Limb (tissue), 2 donors: ENCODE results near the gene CDK5R1.

Source experiments
- DNase-seq, 2 donors: peaks; one replicate each; pipeline ENCODE4 v3.0.0-alpha.2; 2016; ENCODE audit errors: extremely low spot score in 2 of 2

Gene CDK5R1

DNA sequence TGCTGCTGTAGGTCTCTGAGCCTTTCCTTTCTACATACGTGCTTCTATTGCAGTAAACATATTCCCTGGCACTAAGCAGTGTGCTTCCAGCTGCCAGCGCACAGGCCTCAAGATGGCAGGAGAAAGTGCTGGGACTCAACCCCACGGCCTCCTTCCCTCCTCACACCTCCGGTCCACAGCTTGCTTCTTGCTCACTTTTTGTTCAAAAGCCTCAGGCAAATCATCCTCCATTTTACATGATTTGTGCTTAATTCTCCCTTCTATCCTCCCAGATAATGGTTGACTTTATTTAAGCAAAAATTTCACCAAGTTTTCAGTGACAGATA is 5.4 kb downstream of the CDK5R1 start:
- DNase-seq = no peak

GRCh38 chr17:32492648-32493289 is 6.0 kb downstream of the CDK5R1 start:
- DNase-seq = no peak

DNA sequence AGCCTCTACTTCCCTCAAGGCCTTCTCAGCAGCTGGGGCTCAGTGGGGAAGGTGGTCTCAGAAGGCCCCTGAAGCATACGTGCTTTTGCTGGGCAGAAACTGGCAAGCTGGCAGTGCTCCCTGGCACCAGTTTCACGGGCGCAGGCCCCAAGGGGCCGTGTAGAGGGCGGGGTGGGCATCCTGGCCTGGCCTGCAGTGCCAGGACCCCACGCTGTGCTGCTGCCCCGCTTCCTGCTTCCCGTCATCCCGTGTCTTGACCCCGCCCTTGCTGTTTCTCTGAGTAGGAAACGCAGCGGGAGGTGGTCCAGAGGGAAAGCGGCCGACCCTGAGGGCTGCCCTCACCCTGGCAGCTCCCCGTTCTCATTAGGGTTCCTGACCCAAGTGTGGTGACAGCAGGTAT is 6.8 kb downstream of the CDK5R1 start:
- no peak for DNase-seq

DNA sequence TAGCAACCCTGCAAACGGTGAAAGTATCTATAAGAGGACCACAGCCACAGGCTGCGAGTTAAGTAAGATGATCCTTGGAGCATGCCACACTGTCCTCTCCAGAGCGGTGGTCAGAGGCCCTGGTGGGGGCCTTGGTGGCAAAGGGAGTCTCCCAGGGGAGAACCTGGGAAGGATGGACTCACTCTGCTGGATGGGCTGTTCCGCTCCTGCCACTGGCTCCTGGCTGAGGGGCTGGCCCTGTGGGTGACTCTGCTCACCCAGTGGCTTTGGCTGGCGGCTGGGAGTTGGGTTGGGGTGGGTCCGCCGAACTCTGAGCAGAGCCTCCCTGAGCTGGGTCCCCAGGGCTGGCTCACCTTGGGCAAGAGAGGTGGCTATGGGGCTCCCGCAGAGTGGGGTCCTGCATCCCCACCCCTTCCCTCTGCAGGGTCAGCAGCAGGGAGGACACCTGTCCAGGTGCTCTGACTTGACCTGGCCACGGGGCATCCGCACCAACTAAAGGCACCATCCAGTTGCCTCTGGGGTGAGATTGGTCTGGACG is 7.3 kb downstream of the CDK5R1 start:
- no peak for DNase-seq

- DNase-seq = no peak
Observed at GRCh38 chr17:32494621-32495358, 8.0 kb downstream of the CDK5R1 start.

DNA sequence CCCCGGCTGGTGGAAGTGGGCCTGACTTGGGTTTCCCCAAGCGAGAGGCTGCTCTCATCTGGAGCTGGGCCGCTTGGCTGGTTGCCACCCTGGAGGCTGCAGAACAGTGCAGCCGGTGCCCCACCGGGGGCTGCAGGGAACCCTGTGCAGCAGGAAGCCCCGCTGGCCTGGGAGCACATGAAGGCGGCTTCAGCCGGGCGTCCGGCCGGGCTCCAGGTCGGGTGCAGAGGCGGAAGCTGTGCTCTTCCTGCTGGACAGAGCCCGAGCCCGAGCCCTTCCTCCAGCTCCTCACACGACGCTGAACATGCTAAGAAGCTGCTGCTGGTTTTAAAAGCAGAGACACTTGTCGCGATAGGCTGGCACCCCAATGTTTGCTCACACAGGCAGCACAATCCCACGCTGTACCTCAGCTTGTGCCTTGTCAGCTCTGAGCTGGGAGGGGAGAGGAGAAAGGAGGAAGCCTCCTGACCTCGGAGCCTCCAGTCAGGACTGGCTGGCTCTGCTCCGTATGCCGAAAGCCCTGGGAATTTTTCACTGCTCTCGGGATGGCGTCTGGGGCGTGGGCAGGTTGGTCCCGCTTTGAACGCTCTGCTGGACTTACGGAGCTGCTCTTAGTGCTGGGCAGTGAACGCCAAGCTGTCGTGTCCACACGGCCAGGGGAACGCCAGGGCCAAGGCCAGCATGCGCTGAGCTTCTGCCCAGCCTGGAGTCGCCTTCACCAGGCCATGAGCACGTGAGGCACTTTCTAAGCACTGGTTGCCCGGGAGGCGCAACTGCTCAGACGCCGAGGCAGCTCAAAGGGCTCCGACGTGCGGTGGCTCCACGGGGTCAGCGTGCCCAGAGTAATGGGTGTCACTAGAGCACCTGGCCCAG is 8.8 kb downstream of the CDK5R1 start:
- peak in 1 of 2 donors; percentile 65 for DNase-seq

GRCh38 chr17:32496395-32497073 is 9.7 kb downstream of the CDK5R1 start:
- no peak for DNase-seq

DNA sequence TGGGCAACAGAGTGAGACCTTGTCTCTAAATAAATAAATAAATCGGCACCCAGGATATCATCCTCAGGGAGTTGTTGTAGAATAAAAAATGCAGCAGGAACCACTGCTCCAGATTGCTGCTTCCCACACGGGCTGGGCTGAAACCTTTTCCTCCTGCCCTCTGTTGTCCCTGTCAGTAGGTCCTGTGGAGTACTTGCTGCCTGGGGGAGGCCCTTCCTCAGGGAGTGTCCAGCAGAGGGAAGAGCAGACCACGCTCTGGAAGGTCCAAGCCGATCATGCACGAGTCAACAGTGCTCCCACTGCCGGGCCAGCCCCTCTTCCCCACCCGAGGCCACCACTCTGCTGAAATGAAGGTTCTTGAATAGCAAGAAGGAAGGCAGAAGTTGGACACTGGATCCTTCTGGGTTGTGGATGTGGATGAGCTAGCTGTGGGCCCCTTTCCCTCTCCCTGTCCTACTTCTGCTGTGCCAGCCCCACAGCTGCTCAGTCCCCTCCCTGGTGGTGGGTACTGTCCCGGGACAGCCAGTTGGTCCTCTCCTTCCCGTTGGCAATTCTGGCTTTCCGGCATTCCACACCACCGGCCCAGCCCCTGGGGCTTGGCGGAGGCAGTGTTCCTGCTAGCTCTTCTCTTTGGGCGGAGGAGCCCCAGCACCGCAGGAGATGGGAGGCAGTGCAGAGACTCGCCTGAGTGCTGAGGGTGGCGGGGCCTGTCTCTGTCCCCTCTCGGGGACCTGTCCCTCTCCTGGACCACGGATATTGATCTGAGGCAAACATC is 10.8 kb downstream of the CDK5R1 start:
- no peak for DNase-seq

DNA sequence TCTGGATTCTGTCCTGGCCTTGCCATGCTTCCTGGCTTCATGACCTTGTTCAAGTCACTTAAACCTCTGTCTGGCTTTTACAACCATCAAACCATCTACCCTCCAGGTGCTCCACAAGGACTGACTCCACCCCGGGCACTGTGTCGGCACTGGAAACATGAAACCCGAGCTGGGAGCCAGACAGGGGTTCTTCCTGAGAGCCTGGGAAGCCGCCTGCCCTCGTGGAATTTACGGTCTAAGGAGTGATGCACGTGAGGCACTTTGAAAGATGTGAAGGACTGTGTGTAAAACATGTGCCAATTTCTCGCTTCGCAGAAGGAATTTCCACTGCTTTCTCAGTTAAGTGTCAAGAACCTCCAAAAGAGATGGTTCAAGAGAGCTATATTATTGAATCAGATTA is 11.6 kb downstream of the CDK5R1 start:
- no peak for DNase-seq

- DNase-seq = no peak
Observed at GRCh38 chr17:32502013-32502412, 15.2 kb downstream of the CDK5R1 start.

DNA sequence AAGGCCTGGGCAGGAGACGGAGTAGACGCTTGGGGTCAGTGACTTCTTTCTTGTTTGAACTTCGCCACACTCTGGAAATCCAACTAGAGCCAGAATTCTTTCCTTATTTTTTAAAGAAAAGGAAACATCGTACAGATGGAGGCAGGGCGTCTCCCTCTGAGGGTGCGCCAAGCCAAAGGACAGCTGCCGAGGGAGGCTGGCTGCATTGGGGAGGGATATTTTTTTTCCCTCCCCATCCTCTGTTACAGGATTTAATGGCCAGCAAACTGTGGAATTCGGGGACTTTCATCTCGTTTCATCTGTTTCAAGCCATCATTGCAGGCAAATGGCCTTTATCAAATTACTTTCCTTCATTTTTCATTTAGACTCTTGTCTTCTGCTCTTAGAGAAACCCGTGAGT is 15.9 kb downstream of the CDK5R1 start:
- DNase-seq = no peak

DNA sequence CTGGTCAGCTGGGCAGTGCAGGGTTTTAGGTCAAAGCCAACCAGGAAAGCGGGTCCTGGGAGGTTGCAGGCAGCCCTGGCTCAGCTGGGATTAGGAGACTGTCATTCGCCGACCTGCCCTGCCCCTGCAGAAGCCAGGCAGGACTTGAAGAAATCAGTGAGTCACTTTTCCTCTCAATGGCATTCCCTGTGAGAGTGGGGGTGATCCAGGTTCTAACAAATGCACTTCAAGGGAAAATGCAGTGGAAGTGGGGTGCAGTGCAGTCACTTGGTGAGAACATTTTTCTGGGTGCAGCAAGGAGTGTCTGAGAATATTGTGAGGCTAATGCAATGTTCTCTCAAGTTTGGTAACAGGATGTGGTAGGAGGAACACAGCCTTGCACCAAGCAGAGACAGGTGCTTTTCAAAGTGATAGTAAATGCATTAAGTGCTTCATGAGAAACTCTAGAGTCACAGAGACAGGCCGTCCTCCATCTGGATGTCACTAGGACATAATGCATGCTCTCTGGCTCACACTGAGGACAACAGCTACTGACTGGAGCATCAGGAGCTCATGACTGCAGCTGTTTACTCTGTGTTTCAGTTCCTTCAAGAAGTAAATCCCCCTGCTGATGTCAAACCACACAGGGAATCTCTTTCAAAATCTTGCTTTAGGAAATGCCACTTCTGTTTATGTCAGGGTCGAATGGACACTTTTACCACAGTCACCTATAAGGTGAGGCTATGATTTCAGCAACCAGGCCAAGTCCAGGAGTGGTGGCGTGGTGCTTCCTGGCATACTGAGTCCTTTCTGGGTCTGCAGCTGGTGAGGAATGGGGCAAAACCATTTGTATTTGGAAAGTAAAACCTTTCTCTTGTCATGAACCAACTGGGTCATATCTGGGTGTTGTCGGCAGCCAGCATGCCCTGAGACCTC is 16.7 kb downstream of the CDK5R1 start:
- no peak for DNase-seq

DNA sequence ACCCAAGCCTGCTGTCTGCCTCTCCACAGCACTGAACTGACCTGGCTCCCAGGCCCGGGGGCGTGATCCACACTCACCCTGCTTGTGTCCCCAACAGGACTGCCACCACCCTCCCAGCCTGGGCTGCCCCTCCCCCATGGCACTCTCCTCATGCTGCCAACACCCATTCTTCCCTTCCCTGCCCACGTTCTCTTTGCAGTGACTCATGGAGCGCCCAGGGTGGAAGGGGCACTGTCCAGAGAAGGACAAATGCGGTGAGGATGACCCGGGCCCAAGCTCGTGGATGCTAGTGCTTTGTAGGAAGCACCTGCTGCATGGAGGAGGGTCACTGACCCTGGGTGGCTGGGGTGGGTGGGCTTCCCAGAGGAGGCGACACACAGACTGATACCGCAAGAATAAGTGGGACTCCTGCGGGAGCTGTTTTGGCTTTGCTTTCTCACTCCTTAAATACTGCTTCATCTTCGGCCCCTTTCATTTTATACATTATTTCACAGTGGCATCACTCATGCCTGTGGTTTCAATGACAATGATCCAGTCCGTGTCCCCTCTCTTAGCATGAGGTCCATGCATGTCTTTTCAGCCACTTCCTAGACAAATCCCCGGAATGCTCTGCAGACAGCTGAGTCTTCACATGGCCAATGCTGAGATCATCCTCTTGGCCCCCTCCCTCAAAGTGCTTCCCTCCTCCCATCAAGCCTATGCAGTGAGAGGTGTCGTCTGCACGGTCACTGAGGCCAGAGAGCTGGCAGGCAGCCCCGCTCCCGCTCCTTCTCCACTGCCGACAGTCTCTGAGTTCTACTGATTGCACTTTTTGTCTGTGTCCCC is 17.6 kb downstream of the CDK5R1 start:
- DNase-seq = no peak

DNA sequence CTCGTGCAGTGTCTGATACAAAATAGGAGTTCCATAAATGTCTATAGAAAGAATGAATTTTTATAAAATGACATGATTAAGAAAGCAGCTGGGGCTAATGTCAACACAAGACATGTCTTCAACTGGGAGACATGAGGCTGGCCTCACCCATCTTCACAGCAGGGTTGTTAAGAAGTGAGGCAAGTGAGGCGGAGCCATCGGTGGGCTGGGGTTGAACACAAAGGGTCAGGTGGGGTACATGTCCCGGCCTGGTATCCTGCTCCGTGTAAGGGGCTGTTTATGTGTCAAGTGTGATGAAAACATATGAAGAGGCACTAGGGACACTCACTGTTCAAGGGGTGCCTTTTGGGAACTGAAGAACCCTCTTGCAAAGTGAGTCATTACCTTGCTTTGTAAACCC is 22.1 kb downstream of the CDK5R1 start:
- no peak for DNase-seq

- DNase-seq = no peak
Observed at GRCh38 chr17:32510466-32510865, 23.7 kb downstream of the CDK5R1 start.

GRCh38 chr17:32512328-32512727 is 25.5 kb downstream of the CDK5R1 start:
- DNase-seq = no peak

- no peak for DNase-seq
Observed at GRCh38 chr17:32513579-32513978, 26.8 kb downstream of the CDK5R1 start.

DNA sequence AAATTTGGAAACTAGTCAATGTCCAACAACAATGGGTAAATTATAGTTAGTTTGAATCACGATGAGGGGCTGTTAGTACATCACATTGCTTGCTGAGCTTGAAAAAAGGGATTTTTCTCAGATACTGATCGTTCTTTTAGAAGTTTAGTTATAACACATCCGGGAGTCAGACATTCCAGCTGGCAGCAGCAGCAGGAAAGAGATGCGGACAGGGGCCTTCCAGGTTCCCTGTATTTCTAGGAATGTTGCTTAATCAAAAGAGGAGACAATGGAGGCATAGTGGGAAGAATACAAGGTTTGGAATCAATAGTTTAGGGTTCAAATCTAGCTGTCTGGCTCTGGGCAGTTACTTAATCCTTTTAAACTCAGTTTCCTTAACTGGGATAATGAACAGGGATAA is 27.8 kb downstream of the CDK5R1 start:
- DNase-seq = no peak
